GM10248 (cell line): ENCODE results near the gene PRKCE.

Experiments
- CTCF ChIA-PET: fragments of 300-600 bp; sonication (Branson Sonifier 250); formaldehyde crosslinking; extraction: SDS; loops from one replicate; lab custom pipeline; 2021; ENCODE audit warnings: antibody characterized with exemption; lab: Yijun Ruan, JAX
- POLR2A ChIA-PET: fragments of 350-650 bp; sonication (Branson Sonifier 250); formaldehyde crosslinking; extraction: SDS; loops from one replicate; lab custom pipeline; 2020; ENCODE audit warnings: antibody characterized with exemption; lab: Yijun Ruan, JAX
- DNase-seq: peaks from one replicate; pipeline ENCODE4 v3.0.0; 2012; ENCODE audit errors: extremely low spot score
- CTCF ChIP-seq: IDR thresholded peaks from 2 replicates; pipeline ENCODE4 v1.5.1; 2012; ENCODE audit warnings: mild to moderate bottlenecking, low read depth; ENCODE audit errors: extremely low read depth, missing control alignments, control extremely low read depth

Gene PRKCE

DNA sequence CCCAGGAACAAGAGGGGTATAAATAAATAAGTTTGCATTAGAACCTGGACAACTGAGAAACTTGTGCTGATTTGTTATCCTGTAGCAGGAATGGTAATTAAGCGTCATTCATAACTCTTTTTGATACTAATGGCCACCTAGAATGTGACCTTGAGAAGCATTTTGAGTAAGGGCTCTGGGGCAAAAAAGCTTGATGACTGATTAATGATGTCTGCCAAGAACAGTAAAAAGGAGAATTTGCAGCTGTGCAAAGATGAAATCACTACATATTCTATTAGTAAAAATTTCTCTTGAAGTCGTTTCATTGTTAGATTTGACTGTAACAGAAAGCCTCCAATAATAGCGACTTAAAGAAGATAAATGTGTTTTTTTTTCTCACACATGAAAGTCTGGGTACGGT lies 157.7 kb downstream of the PRKCE start:
- ChIA-PET POLR2A (no interaction called here), CTCF (interaction anchor here (1.2 to 1.6 kb wide), 4 partner anchors 29 to 167 kb away, joined by 3 to 5 read pairs (median 4); no protein-coding TSS in a partner anchor)
- no peak for DNase-seq
- no peak for TF ChIP-seq CTCF

- CTCF ChIA-PET: interaction anchor here (0.7 to 1.6 kb wide), 3 partner anchors 14 to 22 kb away, joined by 3 to 6 read pairs (median 4); no protein-coding TSS in a partner anchor
- DNase-seq: no peak
- POLR2A ChIA-PET: no interaction called here
- no peak for TF ChIP-seq CTCF
Measured at GRCh38 chr2:45812011-45812500, 160.6 kb downstream of the PRKCE start.

DNA sequence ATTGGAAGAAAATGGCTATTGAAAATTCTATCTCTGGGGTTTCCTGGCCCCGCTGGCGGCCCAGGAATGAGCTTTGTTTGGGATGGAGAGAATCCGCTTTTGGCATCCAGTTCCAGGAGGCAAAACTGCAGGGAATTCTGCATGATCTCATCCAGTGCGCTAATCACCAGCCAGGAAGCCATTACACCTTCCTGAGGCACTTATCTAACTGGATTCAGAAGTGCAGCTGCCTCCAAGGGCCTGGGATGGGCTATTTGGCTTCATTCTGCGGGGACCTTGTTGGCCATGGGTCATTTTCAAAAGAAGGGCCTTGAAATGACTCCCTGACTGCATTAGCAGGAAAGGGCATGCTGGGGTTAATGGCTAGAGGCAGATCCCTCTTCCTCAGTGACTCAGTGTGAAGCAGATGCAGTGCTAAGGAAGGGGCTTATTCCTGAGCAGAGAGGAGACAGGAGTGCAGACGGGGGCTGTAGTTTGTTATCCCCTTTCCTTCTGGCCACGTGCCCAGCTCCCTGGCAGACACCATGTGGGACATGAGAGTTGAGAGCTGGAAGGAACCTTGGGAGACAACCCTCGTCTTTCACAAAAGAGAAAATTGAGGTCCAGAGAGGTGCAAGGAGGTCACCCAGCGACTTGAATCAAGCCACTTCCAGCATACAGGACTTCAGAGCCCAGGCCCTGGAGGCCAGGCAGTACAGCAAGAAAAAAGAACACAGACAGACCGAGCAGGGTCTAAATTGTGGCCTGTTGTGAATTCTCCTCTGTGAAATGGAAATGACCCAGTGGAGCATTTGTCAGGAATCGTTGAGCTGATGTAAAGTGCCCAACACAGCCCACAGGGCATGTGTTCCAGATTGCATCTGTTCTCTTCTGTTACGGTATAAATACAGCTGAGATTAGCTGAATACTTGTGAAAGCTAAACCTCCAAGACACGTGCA lies 161.8 kb downstream of the PRKCE start:
- no peak for DNase-seq
- ChIA-PET CTCF (interaction anchor here (0.7 to 1.6 kb wide), 7 partner anchors 11 to 29 kb away, joined by 3 to 6 read pairs (median 3); no protein-coding TSS in a partner anchor), POLR2A (no interaction called here)
- TF ChIP-seq CTCF: no peak

DNA sequence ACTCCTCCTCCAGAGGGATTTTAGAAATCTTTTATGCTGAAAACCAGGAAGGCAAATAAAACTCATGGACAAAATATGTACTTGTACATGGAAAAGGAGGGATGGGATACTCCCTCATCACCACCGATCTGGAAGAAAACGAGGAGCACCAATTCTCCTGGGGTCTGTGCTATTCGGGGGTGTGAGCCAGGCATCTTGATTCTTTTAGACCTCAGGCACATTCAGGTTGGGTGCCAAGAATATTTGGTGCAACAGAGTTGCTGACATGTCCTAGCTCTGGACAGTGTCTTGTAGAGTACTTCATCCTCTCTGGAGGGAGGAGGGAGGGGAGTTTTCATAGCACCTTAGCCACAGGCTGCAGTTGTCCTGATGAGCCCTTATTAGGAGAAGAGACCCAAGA lies 163.0 kb downstream of the PRKCE start:
- no peak for DNase-seq
- TF ChIP-seq CTCF: no peak
- CTCF ChIA-PET: interaction anchor here (1.2 kb wide), 2 partner anchors 16 to 30 kb away, joined by 3 read pairs; no protein-coding TSS in a partner anchor
- POLR2A ChIA-PET: no interaction called here

- DNase-seq: no peak
- POLR2A ChIA-PET: no interaction called here
- TF ChIP-seq CTCF: no peak
- CTCF ChIA-PET: interaction anchor here (1.2 kb wide), 1 partner anchor 17 kb away, joined by 3 read pairs; no protein-coding TSS in a partner anchor
Measured at GRCh38 chr2:45814951-45815621, 163.6 kb downstream of the PRKCE start.

DNA sequence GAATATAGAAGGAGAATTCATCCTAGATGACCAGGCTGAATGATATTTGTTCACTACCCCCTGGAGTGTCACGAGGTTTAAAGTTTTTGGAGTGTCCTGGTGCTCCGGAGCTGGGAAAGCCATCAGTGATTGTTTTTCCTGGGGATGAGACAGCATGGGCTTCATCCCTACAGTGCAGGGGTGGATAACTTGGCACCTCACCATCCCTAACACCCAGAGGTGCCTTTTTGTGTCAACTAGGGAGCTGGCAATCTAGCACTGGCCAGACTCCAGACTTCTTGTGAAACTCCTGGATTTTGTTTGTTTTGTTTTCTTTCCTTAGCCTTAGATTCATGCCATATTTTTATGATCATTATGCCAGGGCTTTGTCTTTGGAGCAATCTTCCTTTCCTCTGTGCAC lies 164.8 kb downstream of the PRKCE start:
- ChIA-PET POLR2A (no interaction called here), CTCF (interaction anchor here (0.9 to 2.0 kb wide), 4 partner anchors 18 to 177 kb away, joined by 3 to 6 read pairs (median 4); no protein-coding TSS in a partner anchor)
- no peak for TF ChIP-seq CTCF
- no peak for DNase-seq
